22Rv1 (cell line): ENCODE measurements around the gene COL5A1.

Experiments
- H3K27ac ChIP-seq: fragments of 450-650 bp; 2 replicates; pipeline ENCODE4 v1.5.1; 2017
- CTCF ChIP-seq: fragments of 450-650 bp; IDR thresholded peaks from 2 replicates; pipeline ENCODE4 v1.5.1; 2017; ENCODE audit warnings: mild to moderate bottlenecking
- ZFX ChIP-seq: fragments of 450-650 bp; IDR thresholded peaks from 2 replicates; pipeline ENCODE4 v1.6.1; 2017; ENCODE audit warnings: antibody characterized with exemption, borderline replicate concordance

Gene COL5A1

DNA sequence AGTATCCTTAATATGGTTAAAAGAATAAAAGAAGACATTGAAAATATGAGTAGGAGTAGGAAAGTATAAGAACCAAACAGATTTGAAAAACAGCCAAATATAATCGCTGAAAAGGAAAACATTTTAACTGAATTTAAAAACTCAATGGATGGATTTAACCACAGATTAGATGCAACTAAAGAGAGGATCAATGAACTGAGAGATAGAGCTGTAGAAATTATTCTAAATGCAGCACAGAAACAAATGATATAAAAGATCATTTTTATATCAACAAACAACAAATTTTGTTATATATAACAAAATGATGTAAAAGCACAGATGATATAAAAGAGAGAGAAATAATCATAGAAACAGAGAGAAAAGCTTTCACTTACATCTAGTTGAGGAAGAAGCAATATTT is 29.3 kb upstream of the COL5A1 start:
- TF ChIP-seq ZFX (no peak), CTCF (no peak)
- no peak overlapping the region for H3K27ac ChIP-seq

DNA sequence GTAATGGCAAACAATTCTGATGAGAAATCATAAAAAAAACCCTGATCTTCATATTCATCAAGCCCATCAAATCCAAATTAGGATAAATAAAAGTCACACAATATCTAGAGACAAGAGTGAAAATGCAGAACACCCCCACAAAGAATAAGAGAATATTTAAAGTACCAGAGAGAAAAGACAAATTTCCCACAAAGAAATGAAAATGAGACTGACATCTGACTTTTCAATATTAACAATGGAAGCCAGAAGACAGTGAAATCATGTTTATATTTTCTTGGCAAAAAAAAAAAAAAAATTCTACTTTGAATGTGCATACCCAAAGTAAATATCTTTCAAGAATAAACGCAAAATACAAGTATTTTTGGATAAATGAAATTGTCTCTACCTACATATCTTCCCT is 28.9 kb upstream of the COL5A1 start:
- TF ChIP-seq ZFX = no peak
- no peak for TF ChIP-seq CTCF
- H3K27ac ChIP-seq = no peak overlapping the region

DNA sequence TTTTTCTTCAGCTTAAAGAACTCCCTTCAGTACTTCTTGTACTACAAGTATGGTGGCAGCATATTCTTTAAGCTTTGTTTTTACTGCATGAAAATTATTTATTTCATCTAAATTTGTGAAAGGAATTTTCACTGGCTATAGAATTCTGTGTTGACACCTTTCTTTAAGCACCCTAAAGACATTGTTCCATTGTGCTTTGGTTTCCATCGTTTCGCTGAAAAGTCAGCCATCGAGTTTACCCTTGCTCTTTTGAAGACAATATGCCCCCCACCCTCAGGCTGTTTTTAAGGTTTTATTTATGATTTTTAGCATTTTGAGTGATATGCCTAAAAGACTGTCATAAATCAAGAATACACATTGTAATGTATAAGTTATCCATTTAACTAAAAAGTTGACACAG is 27.3 kb upstream of the COL5A1 start:
- H3K27ac ChIP-seq = no peak overlapping the region
- no peak for TF ChIP-seq CTCF
- no peak for TF ChIP-seq ZFX

DNA sequence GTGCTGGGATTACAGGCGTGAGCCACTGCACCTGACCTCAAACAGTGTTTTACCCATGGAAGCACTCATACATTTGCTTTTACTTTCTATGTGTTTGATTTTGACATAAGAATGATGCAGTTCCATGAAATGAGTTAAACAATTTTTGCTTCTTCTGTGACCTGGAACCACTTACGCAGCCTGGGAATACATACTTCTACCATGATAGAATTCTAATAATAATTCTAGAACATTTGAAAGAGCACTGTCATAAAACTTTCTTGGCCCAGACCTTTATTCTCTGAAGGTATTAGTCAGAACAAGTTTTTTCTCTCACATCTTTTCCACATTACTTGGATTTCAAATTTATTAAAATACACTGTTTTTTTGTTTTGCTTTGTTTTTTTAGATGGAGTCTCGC is 25.3 kb upstream of the COL5A1 start:
- no peak for TF ChIP-seq ZFX
- TF ChIP-seq CTCF = no peak
- H3K27ac ChIP-seq = no peak overlapping the region

DNA sequence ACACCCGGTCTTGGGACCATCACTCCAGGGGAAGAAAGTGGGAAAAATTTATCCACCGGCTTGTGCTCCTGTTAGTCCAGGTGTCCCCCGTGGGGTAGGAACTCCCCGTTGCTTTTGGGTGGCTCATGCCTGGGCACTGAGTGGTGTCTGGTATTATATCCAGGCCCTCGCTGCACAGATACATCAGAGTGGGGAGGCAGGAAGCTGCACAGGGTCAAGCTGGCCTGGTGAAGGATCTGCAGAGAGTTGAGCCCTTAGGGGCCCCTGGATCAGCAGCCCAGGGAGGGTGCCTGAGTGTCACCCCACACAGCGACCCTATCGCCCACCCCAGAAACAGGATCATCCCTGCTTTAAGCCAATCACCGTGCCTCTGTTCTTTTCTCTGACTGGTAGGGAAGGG is 24.4 kb upstream of the COL5A1 start:
- H3K27ac ChIP-seq = no peak overlapping the region
- no peak for TF ChIP-seq CTCF
- TF ChIP-seq ZFX = no peak

- no peak overlapping the region for H3K27ac ChIP-seq
- no peak for TF ChIP-seq ZFX
- TF ChIP-seq CTCF = no peak
Measured at GRCh38 chr9:134617836-134618162, 23.8 kb upstream of the COL5A1 start.

- TF ChIP-seq CTCF (no peak), ZFX (no peak)
- H3K27ac ChIP-seq = no peak overlapping the region
Measured at GRCh38 chr9:134618163-134618832, 23.3 kb upstream of the COL5A1 start.
